HEK293 (cell line): ENCODE results near the gene TLNRD1.

Experiments
- CTCF ChIA-PET: fragments of 350-600 bp; formaldehyde crosslinking; extraction: SDS; loops from one replicate; lab custom pipeline; 2021; ENCODE audit warnings: antibody characterized with exemption; lab: Yijun Ruan, JAX
- POLR2A ChIA-PET: fragments of 300-600 bp; formaldehyde crosslinking; extraction: SDS; loops from one replicate; lab custom pipeline; 2020; ENCODE audit warnings: antibody characterized with exemption, inconsistent platforms; lab: Yijun Ruan, JAX
- H3K27ac ChIP-seq: fragments of 200-500 bp; sonication (Bioruptor generic); 2 replicates; pipeline ENCODE4 v1.5.1; 2014; ENCODE audit warnings: low read depth, low read length, control low read depth, inconsistent platforms; ENCODE audit errors: extremely low read depth
- H3K36me3 ChIP-seq, 2 experiments: fragments of 200-500 bp in 1 of 2; sonication (Bioruptor generic) in 1 of 2; 1 replicate in 1 of 2; 2 replicates in 1 of 2; pipeline ENCODE4 v1.5.1; 2014 to 2017; ENCODE audit warnings: inconsistent platforms in 2 of 2, low read length in 2 of 2; ENCODE audit not compliant: control insufficient read depth in 2 of 2, insufficient read depth in 1 of 2
- H3K4me1 ChIP-seq: fragments of 200-500 bp; sonication (Bioruptor generic); 2 replicates; pipeline ENCODE4 v1.5.1; 2014; ENCODE audit warnings: mild to moderate bottlenecking, low read length, inconsistent platforms; ENCODE audit not compliant: control insufficient read depth, insufficient read depth
- H3K4me3 ChIP-seq: 2 replicates; pipeline ENCODE4 v1.5.1; 2011; ENCODE audit warnings: low read depth, mild to moderate bottlenecking, control low read depth, low read length, moderate library complexity
- H3K9me3 ChIP-seq: fragments of 200-500 bp; sonication (Bioruptor generic); 2 replicates; pipeline ENCODE4 v1.5.1; 2014; ENCODE audit warnings: low read depth, low read length, inconsistent platforms; ENCODE audit not compliant: control insufficient read depth, insufficient read depth
- CTCF ChIP-seq: fragments of 450-650 bp; formaldehyde crosslinking; IDR thresholded peaks from 2 replicates; pipeline ENCODE4 v1.5.1; 2016; ENCODE audit warnings: missing biosample characterization, missing genetic modification characterization
- HOXA7 ChIP-seq: sonication (generic); formaldehyde crosslinking; IDR thresholded peaks from 2 replicates; pipeline ENCODE4 v1.8.1; 2022; ENCODE audit warnings: missing genetic modification reagents, borderline replicate concordance
- PRDM6 ChIP-seq: fragments of 450-650 bp; formaldehyde crosslinking; IDR thresholded peaks from 2 replicates; pipeline ENCODE4 v1.5.1; 2017; ENCODE audit warnings: missing biosample characterization, missing genetic modification characterization
- SP7 ChIP-seq: fragments of 450-650 bp; formaldehyde crosslinking; IDR thresholded peaks from 2 replicates; pipeline ENCODE4 v1.5.1; 2016; ENCODE audit warnings: missing biosample characterization, missing genetic modification characterization
- TRIM28 ChIP-seq: IDR thresholded peaks from 2 replicates; pipeline ENCODE4 v1.6.1; 2011; ENCODE audit warnings: low read length, control low read depth, borderline replicate concordance
- ZFP3 ChIP-seq: fragments of 450-650 bp; formaldehyde crosslinking; IDR thresholded peaks from 2 replicates; pipeline ENCODE4 v1.5.1; 2016; ENCODE audit warnings: low read depth, missing biosample characterization, missing genetic modification characterization
- ZFP37 ChIP-seq: fragments of 450-650 bp; formaldehyde crosslinking; IDR thresholded peaks from 2 replicates; pipeline ENCODE4 v1.5.1; 2016; ENCODE audit warnings: missing biosample characterization, missing genetic modification characterization
- ZFP41 ChIP-seq: fragments of 450-650 bp; formaldehyde crosslinking; IDR thresholded peaks from 2 replicates; pipeline ENCODE4 v1.5.1; 2016; ENCODE audit warnings: missing biosample characterization, missing genetic modification characterization, borderline replicate concordance
- ZNF2 ChIP-seq: fragments of 450-650 bp; formaldehyde crosslinking; IDR thresholded peaks from 2 replicates; pipeline ENCODE4 v1.5.1; 2016; ENCODE audit warnings: missing biosample characterization, missing genetic modification characterization
- ZNF274 ChIP-seq, 2 experiments: fragments of 200-500 bp in 1 of 2; fragments of 450-650 bp in 1 of 2; sonication (Bioruptor generic) in 1 of 2; formaldehyde crosslinking in 1 of 2; IDR thresholded peaks; 2 replicates each; pipeline versions ENCODE4 v1.5.1 to v1.6.1; 2014 to 2016; ENCODE audit warnings: borderline replicate concordance in 1 of 2, inconsistent platforms in 1 of 2, low read length in 1 of 2, missing biosample characterization in 1 of 2, missing genetic modification characterization in 1 of 2
- ZNF366 ChIP-seq: fragments of 450-650 bp; formaldehyde crosslinking; conservative IDR thresholded peaks from 2 replicates; pipeline ENCODE4 v1.5.1; 2016; ENCODE audit warnings: missing biosample characterization, missing genetic modification characterization
- ZNF37A ChIP-seq: fragments of 450-650 bp; IDR thresholded peaks from 2 replicates; pipeline ENCODE4 v1.5.1; 2018; ENCODE audit warnings: missing biosample characterization, missing genetic modification characterization
- ZNF404 ChIP-seq: fragments of 450-650 bp; formaldehyde crosslinking; IDR thresholded peaks from 2 replicates; pipeline ENCODE4 v1.5.1; 2017; ENCODE audit warnings: missing biosample characterization, missing genetic modification characterization
- ZNF600 ChIP-seq: fragments of 450-650 bp; formaldehyde crosslinking; IDR thresholded peaks from 2 replicates; pipeline ENCODE4 v1.5.1; 2016; ENCODE audit warnings: missing biosample characterization, missing genetic modification characterization
- ZNF623 ChIP-seq: fragments of 450-650 bp; formaldehyde crosslinking; IDR thresholded peaks from 2 replicates; pipeline ENCODE4 v1.5.1; 2016; ENCODE audit warnings: missing biosample characterization, missing genetic modification characterization
- ZNF658 ChIP-seq: fragments of 450-650 bp; formaldehyde crosslinking; IDR thresholded peaks from 2 replicates; pipeline ENCODE4; 2016; ENCODE audit warnings: missing biosample characterization, missing genetic modification characterization
- ZNF670 ChIP-seq: fragments of 450-650 bp; formaldehyde crosslinking; IDR thresholded peaks from 2 replicates; pipeline ENCODE4 v1.5.1; 2016; ENCODE audit warnings: missing biosample characterization, missing genetic modification characterization, low read depth
- ZNF791 ChIP-seq: fragments of 450-650 bp; formaldehyde crosslinking; IDR thresholded peaks from 2 replicates; pipeline ENCODE4 v1.5.1; 2016; ENCODE audit warnings: missing biosample characterization, missing genetic modification characterization
- ZNF843 ChIP-seq: fragments of 450-650 bp; formaldehyde crosslinking; IDR thresholded peaks from 2 replicates; pipeline ENCODE4 v1.5.1; 2016; ENCODE audit warnings: missing biosample characterization, missing genetic modification characterization
- TF ChIP-seq, protein P1 (sequence below): fragments of 450-650 bp; formaldehyde crosslinking; IDR thresholded peaks from 2 replicates; pipeline ENCODE4 v1.5.1; 2016; ENCODE audit warnings: missing biosample characterization, missing genetic modification characterization

The TLNRD1 gene

GRCh38 chr15:80984856-80985255 is 15.9 kb upstream of the TLNRD1 start:
- ChIA-PET CTCF (interaction anchor here (0.9 to 3.1 kb wide), 4 partner anchors 7 to 291 kb away, joined by 4 to 18 read pairs (median 10); no protein-coding TSS in a partner anchor), POLR2A (no interaction called here)
- TF ChIP-seq ZNF658 (tag by site-specific recombination) (no peak), ZNF600 (tag by site-specific recombination) (peak; percentile 79)
- Histone ChIP-seq H3K36me3 (peaks cover 8 to 10% of the 10 kb centered on the region in 2 experiments; a peak in 2 of 3 replicates), H3K9me3 (no peaks in the 10 kb centered on the region), H3K4me3 (no peak overlapping the region), H3K4me1 (peaks cover 13% of the 10 kb centered on the region), H3K27ac (no peak overlapping the region)

GRCh38 chr15:80985981-80986380 is 14.7 kb upstream of the TLNRD1 start:
- Histone ChIP-seq H3K9me3 (no peaks in the 10 kb centered on the region), H3K4me3 (no peak overlapping the region), H3K27ac (no peak overlapping the region), H3K36me3 (peaks cover 4 to 10% of the 10 kb centered on the region in 2 experiments; a peak in 2 of 3 replicates), H3K4me1 (peaks cover 13% of the 10 kb centered on the region)
- CTCF ChIA-PET, result interaction anchor here (0.9 to 3.1 kb wide), 5 partner anchors 8 to 290 kb away, joined by 4 to 18 read pairs (median 7); no protein-coding TSS in a partner anchor
- TF ChIP-seq ZNF274 (IDR thresholded peaks at IDR 0.05; ENCODE audit: low read length), result no peak
- no peak for TF ChIP-seq ZNF274 (tag by site-specific recombination; IDR thresholded peaks at IDR 0.05; ENCODE audit: borderline replicate concordance)
- peak; percentile 21; the same call in 1 of the 2 replicates for TF ChIP-seq PRDM6 (tag by site-specific recombination)
- POLR2A ChIA-PET, result no interaction called here

GRCh38 chr15:80986487-80986886 is 14.2 kb upstream of the TLNRD1 start:
- Histone ChIP-seq H3K4me3 (no peak overlapping the region), H3K9me3 (no peaks in the 10 kb centered on the region), H3K4me1 (peaks cover 13% of the 10 kb centered on the region), H3K27ac (no peak overlapping the region), H3K36me3 (peaks cover 4 to 10% of the 10 kb centered on the region in 2 experiments; a peak in 2 of 3 replicates)
- no peak for TF ChIP-seq ZFP3 (tag by site-specific recombination)
- no peak for TF ChIP-seq ZNF670 (tag by site-specific recombination)
- TF ChIP-seq ZNF791 (tag by site-specific recombination), result no peak
- no peak for TF ChIP-seq ZNF37A (tag by site-specific recombination)
- TF ChIP-seq, protein P1, sequence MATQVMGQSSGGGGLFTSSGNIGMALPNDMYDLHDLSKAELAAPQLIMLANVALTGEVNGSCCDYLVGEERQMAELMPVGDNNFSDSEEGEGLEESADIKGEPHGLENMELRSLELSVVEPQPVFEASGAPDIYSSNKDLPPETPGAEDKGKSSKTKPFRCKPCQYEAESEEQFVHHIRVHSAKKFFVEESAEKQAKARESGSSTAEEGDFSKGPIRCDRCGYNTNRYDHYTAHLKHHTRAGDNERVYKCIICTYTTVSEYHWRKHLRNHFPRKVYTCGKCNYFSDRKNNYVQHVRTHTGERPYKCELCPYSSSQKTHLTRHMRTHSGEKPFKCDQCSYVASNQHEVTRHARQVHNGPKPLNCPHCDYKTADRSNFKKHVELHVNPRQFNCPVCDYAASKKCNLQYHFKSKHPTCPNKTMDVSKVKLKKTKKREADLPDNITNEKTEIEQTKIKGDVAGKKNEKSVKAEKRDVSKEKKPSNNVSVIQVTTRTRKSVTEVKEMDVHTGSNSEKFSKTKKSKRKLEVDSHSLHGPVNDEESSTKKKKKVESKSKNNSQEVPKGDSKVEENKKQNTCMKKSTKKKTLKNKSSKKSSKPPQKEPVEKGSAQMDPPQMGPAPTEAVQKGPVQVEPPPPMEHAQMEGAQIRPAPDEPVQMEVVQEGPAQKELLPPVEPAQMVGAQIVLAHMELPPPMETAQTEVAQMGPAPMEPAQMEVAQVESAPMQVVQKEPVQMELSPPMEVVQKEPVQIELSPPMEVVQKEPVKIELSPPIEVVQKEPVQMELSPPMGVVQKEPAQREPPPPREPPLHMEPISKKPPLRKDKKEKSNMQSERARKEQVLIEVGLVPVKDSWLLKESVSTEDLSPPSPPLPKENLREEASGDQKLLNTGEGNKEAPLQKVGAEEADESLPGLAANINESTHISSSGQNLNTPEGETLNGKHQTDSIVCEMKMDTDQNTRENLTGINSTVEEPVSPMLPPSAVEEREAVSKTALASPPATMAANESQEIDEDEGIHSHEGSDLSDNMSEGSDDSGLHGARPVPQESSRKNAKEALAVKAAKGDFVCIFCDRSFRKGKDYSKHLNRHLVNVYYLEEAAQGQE (tag by site-specific recombination), result no peak
- ChIA-PET POLR2A (interaction anchor here (0.7 kb wide), 1 partner anchor 9 kb away, joined by 3 read pairs; no protein-coding TSS in a partner anchor), CTCF (interaction anchor here (1.1 to 3.1 kb wide), 4 partner anchors 9 to 280 kb away, joined by 4 to 18 read pairs (median 12); no protein-coding TSS in a partner anchor)

DNA sequence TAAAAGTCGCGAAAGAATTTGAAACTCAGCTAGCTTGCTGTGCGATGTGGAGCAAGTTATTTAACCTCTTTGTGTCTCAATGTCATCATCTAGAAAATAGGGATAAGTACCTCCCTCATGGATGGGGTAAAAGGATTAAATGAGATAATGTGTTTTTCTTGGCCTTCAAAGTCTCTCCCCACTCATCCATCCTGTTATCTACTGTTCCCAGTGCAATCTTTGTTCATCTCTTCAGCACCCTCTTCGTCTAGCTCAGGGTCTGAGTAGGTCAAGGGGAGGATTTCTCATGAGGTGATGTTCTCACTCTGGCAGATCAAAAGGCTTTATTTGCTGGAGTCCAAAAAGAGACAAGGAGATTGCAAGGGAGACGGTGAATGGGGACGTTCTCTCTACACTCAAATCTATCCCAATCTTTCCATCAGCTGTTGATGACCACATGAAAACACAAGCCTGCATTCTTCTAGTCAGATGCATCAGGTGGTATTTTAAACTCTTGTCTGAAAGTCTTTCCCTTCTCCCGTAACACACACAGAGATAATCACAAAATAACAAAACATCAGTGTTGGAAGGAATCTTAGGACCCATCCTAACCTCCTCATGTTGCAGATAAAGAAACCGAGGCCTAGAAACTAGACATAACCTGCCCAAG is 12.5 kb upstream of the TLNRD1 start:
- peaks cover 13% of the 10 kb centered on the region for H3K4me1 ChIP-seq
- ChIA-PET CTCF (interaction anchor here (0.8 to 3.1 kb wide), 3 partner anchors 11 to 278 kb away, joined by 3 to 17 read pairs (median 13); partner anchors contain the start of gene CEMIP), POLR2A (interaction anchor here (1.6 to 2.0 kb wide), 2 partner anchors 12 to 13 kb away, joined by 4 to 6 read pairs; partner anchors contain the start of gene TLNRD1)
- no peak overlapping the region for H3K27ac ChIP-seq
- H3K9me3 ChIP-seq, result no peaks in the 10 kb centered on the region
- H3K36me3 ChIP-seq, result peaks cover 0 to 4% of the 10 kb centered on the region in 2 experiments; a peak in 1 of 3 replicates
- peak overlapping the region; percentile 95 for H3K4me3 ChIP-seq
- TF ChIP-seq ZFP37 (tag by site-specific recombination) (no peak), ZNF366 (tag by site-specific recombination) (0 out of 2 replicates have a peak, but pooled peaks have one; percentile 29), TRIM28 (no peak), ZFP41 (no peak), SP7 (tag by site-specific recombination) (no peak), ZNF404 (tag by site-specific recombination) (no peak), CTCF (tag by site-specific recombination) (no peak), HOXA7 (CRISPR knock-in tag) (no peak), ZNF843 (tag by site-specific recombination) (no peak), ZNF623 (tag by site-specific recombination) (no peak), ZNF2 (tag by site-specific recombination) (no peak)
